GM12865 (cell line): Measurements from ENCODE around the gene GTF2H4.
"Not testable (repeated sequence)": the region's sequence is repeated elsewhere in the genome, so short reads cannot be mapped to it uniquely, and the experiment has no call there.

Source experiments
- DNase-seq: peaks from one replicate; pipeline ENCODE4 v3.0.0; 2010; ENCODE audit warnings: low read depth
- H3K4me3 ChIP-seq: 2 replicates; pipeline ENCODE4 v1.5.1; 2011; ENCODE audit warnings: mild to moderate bottlenecking, low read depth, low read length, control low read depth
- CTCF ChIP-seq: IDR thresholded peaks from 2 replicates; pipeline ENCODE4 v1.5.1; 2011; ENCODE audit warnings: low read length, control low read depth, low read depth, inconsistent platforms; ENCODE audit not compliant: insufficient read depth; ENCODE audit errors: missing control alignments

GTF2H4 gene

GRCh38 chr6:30917041-30917440, 9.0 kb downstream of the GTF2H4 start:
- no peak for TF ChIP-seq CTCF
- no peak for DNase-seq
- no peak overlapping the region for H3K4me3 ChIP-seq

GRCh38 chr6:30917487-30917886, 9.5 kb downstream of the GTF2H4 start:
- TF ChIP-seq CTCF = no peak
- H3K4me3 ChIP-seq = no peak overlapping the region
- no peak for DNase-seq

- no peak for DNase-seq
- TF ChIP-seq CTCF = no peak
- no peak overlapping the region for H3K4me3 ChIP-seq
These were observed 10.7 kb downstream of the GTF2H4 start for GRCh38 chr6:30918670-30919069.

- no peak for TF ChIP-seq CTCF
- no peak overlapping the region for H3K4me3 ChIP-seq
- no peak for DNase-seq
These were observed 14.4 kb downstream of the GTF2H4 start for GRCh38 chr6:30922447-30922852.

GRCh38 chr6:30924040-30924627, 16.1 kb downstream of the GTF2H4 start:
- H3K4me3 ChIP-seq, DNase-seq: not testable (repeated sequence)

GRCh38 chr6:30926644-30927043, 18.6 kb downstream of the GTF2H4 start:
- TF ChIP-seq CTCF = no peak
- DNase-seq = no peak
- H3K4me3 ChIP-seq = no peak overlapping the region

- H3K4me3 ChIP-seq, DNase-seq: not testable (repeated sequence)
These were observed 19.1 kb downstream of the GTF2H4 start for GRCh38 chr6:30927080-30927479.

GRCh38 chr6:30928677-30929076, 20.7 kb downstream of the GTF2H4 start:
- TF ChIP-seq CTCF = no peak
- DNase-seq = no peak

More at GRCh38 chr6:30928677-30929076, 20.7 kb downstream of the GTF2H4 start:
- no peak overlapping the region for H3K4me3 ChIP-seq
